T follicular helper cell (primary cell): Measurements from ENCODE around the gene P2RX4.
A peak's percentile ranks its signal among the peaks of the same experiment; 100 is the strongest.
"Not testable (repeated sequence)": the region's sequence is repeated elsewhere in the genome, so short reads cannot be mapped to it uniquely, and the experiment has no call there.

Experiments used
- DNase-seq: peaks from one replicate; pipeline ENCODE4 v3.0.0-alpha.2; 2020; ENCODE audit warnings: low read depth

Gene P2RX4

DNA sequence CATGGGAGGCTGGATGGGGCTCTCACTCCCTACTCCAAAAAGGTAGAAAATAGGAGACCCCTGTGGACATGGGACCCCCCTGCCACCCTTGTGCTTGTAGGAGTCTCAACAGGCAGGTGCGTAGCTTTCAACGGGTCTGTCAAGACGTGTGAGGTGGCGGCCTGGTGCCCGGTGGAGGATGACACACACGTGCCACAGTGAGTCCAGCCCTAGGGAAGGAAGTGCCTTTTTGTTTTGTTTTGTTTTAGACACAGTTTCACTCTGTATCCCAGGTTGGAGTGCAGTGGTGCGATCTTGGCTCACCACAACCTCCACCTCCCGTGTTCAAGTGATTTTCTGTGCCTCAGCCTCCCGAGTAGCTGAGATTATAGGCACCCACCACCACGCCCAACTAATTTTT, 12.9 kb downstream of the P2RX4 start:
- DNase-seq, result no peak

DNA sequence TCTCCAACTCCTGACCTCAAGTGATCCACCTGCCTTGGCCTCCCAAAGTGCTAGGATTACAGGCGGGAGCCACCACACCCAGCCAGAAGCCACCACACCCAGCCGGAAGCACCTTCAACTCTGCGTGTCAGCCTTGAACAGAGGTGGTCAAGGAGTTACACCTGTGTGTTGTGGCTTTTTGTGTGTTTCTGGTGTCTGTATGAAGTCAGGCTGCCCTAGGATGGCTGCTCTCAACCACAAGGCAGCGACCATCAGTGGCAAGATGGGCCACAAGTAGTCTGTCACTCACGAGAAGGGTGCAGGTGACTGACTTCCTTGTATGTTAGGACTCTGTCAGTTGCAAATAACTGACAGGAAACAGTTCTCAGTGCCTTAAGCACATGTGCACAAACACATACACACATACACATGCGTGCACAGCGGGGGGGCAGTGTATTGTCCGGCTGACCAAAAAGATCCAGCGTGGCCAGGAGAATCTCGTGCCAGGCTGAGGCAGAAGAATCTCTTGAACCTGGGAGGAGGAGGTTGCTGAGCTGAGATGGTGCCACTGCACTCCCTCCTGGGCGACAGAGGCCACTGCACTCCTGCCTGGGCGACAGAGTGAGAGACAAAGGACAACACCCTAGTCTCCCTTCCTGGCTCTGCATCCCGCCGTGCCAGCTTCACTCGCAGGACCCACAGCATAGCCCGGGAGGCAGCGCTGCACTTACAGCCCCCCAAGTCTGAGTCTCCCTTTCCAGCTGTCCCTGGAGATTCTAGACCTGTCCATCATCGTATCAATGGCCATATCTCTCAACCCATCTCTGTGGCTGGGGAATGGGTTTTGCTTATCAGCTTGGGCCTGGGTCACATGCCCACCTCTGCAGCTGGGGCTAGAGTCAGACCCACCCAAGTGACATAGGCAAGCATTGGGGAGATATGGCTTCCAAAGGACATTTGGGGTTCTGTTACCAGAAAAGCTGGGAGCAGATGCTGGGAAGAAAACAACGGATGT, 13.7 kb downstream of the P2RX4 start:
- DNase-seq, result no peak

DNA sequence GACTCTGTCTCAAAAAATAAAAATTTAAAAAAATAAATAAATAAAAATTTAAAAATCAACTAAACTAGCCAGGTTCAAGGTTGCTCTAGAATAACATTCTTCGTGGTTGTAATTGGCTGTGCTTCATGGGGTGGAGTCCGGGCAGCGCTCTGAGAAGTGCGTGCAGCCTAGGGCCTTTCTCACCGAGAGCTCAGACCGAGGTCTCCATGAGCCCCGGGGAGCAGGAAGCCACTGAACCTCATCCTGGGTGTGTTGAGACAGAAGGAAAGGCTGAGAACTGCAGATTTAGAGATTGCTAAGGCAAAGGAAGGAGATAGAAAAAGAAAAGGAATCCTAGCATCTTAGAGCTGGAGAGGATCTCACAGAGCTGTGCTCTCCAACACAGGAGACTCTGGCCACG, 14.7 kb downstream of the P2RX4 start:
- DNase-seq, result no peak

DNA sequence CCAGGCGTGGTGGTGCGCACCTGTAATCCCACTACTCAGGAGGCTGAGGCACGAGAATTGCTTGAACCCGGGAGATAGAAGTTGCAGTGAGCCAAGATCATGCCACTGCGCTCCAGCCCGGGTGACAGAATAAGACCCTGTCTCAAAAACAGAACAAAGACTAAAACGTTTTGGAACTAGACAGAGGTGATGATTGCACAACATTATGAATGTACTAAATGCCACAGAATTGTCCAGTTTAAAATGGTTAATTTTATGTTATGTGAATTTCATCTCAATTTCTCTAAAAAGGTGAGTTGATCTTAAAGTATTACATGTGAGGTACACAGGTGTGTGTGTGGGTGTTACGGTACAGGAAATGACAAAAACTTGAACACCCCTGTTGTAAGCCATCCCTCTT, 16.5 kb downstream of the P2RX4 start:
- no peak for DNase-seq

DNA sequence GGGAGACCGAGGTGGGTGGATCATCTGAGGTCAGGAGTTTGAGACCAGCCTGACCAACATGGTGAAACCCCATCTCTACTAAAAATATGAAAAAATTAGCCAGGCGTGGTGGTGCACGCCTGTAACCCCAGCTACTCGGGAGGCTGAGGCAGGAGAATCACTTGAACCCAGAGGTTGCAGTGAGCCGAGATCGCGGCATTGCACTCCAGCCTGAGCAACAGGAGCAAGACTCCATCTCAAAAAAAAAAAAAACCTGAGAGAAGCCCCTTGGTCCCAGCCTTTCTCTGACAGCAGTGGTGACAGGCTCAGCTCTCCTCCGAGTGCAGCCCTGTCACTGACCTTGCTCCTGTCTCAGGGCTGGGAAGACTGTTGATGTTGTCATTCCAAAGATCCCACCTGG, 16.9 kb downstream of the P2RX4 start:
- DNase-seq, result not testable (repeated sequence)

DNA sequence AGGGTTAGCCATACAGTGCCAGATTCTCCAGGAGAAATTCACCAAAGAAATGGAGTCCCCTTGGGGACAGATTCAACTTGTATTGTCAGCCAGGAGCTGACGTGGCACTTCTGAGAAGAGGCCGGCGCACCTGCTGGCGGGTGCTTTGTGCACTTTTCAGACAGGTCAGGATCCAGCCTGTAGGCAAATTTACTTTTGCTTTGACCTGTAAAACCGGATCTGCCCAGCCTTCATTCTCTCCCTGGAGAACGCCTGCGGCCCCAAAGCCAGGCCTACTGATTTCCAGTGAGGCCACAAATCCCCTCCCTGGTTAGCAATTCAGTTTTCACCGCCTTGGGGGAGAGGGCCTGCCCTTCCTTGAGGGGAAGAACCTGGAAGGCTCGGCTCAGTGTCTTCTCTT, 17.4 kb downstream of the P2RX4 start:
- no peak for DNase-seq

DNA sequence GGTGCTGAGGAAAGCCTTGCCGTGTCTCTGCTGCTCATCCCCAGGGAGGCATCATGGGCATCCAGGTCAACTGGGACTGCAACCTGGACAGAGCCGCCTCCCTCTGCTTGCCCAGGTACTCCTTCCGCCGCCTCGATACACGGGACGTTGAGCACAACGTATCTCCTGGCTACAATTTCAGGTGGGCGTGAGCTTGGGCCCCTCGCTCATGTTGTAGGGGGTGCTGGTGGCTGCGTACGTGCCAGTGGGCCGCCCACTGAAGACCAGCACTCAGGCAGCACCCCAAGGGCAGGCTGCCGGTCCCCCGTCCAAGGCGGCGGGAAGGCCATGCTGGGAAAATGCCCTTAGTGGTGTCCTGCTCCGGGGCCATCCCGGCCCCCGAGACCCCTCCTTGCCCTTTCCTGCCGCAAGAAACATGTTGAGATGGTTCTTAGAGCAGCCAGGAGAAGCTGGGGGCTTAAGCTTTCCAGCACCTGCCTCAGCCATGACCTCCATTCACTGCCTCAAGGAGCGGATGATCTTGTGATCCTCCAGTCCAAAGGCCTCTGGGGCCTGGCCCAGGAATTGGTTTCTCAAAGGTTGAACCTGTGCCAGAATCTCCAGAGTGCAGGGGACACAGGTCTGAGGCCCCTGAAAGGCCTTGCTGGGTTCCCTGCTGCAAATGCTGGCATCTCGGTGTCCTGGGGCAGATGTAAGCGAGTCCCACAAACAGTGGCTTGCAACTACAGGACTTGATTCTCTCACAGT, 19.2 kb downstream of the P2RX4 start:
- no peak for DNase-seq

DNA sequence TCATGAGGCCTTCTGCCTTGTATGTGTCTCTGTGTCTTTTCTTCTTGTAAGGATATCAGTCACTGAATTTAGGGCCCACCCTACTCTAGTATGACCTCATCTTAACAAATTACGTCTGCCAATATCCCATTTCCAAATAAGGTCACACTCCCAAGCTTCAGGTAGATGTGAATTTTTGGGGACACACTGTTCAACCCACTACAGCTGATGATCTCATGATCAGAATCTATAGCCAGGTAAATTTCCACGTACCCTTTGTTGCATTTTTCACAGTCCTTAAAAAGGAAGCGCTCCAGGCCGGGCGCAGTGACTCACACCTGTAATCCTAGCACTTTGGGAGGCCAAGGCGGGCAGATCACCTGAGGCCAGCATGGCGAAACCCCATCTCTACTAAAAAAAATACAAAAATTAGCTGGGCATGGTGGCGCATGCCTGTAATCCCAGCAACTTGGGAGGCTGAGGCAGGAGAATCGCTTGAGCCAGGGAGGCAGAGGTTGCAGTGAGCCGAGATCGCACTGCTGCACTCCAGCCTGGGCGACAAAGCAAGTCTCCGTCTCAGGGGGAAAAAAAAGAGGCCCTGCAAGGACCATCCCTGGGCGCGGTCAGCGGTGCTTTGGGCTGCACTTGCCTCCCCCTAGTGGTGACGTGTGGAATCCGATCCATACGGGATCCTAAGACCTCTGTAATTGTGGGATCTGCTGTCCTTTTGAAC, 20.1 kb downstream of the P2RX4 start:
- DNase-seq, result peak; percentile 31

DNA sequence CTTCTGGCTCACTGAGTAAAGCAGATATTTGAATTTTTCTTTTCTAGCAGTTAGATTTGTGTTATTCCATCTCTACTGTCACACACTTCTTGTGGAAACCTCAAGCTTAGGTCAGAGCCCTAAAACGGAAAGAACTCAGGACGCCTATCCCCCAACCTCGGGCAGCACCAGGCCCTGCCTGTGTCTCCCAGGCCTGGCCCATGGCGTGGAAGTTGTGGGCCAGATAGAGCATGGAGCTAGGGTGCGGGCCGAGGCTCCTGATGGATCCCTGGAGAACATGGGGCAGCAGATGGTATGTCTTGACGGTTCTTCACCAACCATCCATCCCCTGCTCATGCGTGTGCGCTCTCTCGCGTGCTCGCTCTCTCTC, 20.6 kb downstream of the P2RX4 start:
- no peak for DNase-seq

DNA sequence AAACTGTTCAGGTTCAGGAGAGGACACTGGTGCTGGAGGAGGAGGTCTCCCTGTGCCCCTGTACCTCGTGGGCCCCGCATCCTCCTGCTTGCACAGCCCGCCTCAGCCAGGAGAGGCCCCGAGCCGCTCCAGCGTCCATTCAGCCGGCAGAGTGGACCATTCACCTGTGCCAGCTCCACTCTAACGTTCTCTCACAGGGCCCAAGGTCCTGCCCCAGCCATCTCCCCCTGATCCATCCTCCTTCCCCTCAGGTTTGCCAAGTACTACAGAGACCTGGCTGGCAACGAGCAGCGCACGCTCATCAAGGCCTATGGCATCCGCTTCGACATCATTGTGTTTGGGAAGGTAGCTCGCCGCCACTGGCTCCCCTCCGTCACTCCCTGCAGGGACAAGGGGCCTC, 22.2 kb downstream of the P2RX4 start:
- no peak for DNase-seq

DNA sequence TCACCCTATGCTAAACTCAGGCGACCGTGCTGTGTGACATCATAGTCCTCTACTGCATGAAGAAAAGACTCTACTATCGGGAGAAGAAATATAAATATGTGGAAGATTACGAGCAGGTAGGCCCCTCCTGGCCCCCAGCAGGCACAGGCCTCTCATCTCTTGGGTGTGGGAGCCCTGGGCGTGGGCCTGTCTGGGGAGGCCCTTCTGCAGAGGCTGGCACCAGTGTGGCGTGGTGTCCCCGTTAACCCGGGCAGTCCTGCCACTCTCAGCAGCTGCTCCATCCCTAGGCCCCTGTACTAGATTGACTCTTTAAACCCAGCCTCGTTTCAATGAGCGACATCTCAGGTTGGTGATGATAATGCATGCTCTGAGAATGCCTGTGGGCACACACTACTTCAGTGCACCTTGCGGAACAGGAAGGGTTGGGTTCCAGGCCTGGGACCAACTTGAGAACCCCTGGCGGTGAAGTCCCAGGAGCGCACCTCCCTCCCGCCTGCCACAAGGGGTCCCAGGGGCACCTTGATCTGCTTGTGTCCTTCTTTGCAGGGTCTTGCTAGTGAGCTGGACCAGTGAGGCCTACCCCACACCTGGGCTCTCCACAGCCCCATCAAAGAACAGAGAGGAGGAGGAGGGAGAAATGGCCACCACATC, 23.2 kb downstream of the P2RX4 start:
- DNase-seq, result no peak

DNA sequence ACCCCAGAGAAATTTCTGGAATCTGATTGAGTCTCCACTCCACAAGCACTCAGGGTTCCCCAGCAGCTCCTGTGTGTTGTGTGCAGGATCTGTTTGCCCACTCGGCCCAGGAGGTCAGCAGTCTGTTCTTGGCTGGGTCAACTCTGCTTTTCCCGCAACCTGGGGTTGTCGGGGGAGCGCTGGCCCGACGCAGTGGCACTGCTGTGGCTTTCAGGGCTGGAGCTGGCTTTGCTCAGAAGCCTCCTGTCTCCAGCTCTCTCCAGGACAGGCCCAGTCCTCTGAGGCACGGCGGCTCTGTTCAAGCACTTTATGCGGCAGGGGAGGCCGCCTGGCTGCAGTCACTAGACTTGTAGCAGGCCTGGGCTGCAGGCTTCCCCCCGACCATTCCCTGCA, 23.7 kb downstream of the P2RX4 start:
- no peak for DNase-seq

DNA sequence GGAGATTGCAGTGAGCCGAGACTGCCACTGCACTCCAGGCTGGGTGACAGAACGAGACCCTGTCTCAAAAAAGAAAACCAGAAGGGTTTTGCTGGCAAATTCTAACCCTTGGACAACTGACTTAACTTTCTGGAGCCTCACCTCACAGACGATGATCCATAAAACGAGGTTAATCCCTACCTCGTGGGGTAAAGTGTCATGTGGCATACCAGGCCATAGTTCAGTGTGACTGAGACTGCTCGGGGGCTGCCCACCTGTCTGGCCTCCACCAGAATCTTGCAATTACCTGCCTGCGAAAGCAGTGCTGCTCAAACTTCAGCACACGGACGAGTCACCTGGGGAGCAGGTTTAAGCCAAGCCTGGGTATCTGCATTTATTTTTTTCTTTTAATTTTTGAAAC, 26.8 kb downstream of the P2RX4 start:
- DNase-seq, result no peak

DNA sequence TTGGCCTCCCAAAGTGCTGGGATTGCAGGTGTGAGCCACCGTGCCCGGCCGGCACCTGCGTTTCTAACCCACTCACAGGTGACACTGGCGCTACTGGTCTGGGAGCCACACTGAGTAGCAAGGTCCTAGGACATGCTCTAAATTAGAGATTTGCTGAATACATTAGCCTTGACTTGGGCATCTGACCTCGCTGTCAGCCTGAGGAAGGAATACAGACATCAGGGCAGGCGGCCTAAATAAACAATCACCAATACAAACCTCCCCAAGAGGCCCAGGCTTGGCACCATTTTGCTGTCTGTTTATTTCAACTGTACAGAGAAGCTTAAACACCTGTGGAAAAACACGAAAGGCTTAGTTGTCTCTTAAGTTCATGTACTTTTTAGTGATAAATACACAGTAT, 27.5 kb downstream of the P2RX4 start:
- no peak for DNase-seq

DNA sequence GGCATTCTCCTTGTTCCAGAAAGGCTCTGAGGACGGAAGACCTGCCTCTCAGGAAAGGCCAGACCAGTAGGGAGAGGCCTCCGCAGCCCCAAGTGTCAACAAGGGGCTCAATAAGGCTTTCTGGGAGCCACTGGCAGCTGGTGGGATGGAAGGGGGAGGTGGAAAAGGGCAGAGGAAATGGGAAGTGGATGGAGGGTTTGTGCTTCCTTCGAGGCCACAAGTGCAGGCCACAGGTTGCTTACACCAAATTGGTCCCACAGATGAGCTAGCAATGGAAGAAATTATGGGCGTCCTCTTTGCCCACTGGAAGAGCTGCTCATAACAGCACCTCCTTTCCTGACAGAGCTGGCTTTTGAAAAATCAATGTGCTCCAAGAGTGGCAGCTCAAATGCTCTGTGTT, 28.2 kb downstream of the P2RX4 start:
- no peak for DNase-seq

DNA sequence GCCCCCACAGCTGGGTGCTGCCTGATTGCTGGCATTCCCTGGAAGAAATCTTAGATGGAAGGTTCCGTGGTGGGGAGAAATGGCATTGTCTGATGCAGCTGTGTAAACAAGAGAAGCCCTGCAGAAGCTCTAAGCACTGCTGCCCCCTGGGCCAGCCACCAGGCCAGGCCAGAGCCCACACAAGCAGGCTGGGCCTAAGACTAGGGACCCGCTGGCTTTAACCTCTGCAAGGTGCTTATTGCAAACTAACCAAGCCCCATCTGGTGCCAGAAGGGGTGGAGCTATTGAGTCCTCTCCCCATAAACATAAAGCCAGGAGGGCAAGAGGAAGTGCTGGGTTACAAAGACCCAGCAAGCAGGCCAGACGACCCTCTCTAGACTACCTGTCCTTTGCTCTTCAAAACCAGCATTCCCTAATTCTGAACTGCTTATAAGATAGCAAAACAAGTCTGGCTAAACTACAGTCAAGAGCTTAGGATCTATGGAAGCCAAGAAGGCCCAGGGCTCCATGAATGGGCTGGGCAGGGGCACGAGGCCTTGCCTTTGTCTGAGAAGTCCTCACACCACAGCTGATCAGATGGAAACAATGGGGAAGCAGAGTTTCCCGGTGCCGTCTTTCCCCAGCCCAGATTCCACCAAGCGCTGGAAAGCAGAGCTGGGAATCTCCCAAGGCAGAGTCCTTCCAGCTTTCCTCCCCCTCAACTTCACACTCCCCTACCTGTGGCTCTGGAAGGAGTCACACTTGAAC, 28.8 kb downstream of the P2RX4 start:
- no peak for DNase-seq

DNA sequence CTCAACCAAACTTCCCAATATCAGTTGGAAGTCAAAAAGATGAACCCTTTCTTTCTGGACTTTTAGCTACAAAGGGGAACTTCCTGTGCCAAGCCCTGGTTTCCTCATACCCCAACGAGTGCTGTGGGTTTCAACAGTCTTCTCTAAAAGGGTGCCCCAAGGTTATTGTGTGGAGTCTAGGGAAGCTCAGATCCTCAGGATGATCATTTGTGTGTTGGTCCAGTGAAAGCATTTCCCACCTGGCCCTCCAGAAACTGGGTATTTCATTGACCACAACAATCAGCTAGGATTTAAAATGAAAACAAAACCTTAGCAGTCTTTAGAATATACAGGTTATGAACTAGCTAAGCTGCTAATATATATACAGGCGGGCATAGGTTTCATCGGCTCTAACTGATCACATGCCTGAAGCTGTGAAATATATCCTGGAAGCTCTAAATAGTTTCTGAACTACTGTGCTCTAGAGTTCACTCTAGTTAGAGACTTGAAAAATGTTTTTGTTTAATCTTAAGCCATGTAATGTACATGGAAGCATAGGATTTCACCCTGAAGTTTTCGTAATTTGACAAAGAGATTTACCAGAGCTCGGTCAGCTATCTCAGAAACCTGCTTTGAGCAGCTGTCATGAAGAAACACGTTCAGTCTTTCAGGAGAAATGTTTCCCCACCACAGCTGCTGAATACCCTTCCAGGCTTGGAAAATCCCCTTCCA, 29.6 kb downstream of the P2RX4 start:
- DNase-seq, result no peak

DNA sequence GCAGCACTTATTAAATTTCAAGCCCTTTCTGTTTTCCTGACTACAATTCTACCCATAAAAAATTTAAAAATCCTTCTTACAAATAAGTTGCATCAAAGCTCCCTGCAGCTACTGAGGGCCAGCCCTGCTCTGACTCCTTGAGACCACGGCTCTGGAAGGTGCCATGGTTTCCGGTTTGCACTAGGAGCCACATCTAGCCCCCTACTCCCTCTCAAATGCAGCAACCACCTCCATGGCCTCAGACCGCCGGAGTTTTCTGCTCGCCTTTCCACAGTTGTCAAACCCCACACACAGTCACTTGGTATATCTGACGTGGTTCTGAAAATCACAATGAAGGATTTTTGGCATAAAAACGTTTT, 30.1 kb downstream of the P2RX4 start:
- DNase-seq, result no peak

DNA sequence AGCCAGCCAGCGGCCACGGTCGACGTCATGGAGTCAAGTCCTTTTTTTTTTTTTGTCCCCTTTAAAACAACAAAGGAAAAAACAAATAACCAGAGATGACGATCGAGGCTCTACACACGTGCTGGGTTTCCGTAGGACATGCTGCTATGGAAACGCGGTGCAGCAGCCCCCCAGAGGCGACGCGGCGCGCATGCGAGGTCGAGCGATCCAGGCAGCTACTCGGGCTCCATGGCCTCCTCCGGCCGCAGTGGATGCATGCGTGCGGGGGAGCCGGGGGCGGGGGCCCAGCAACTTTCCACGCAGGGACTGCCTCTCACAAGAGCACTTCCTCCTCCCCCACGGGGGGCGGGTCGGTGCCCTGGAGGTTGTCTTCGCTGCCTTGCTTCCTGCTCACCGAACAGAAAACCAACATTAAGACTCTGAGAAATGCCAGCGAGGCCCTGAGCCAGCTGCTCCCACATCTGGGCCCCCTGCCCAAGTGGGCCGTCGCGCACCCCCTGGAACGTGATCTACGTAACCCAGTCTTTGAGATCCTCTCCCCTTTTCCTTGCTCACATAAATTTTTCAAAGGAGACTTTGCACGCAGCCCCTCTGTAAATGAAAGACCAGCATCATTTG, 30.7 kb downstream of the P2RX4 start:
- DNase-seq, result peak; percentile 94
